ENCODE results near the gene RXRB.

GRCh38 chr6:33195304-33196165, 4.9 kb downstream of the RXRB start:
- TF ChIP-seq EZH2 (IDR thresholded peaks at IDR 0.05; ENCODE audit: low read length), result no peak
- no peak for TF ChIP-seq CTCF (optimal IDR thresholded peaks at IDR 0.05 in 1 of 3, IDR thresholded peaks at IDR 0.05 in 1 of 3, conservative IDR thresholded peaks at IDR 0.05 in 1 of 3; ENCODE audit: extremely low read depth in 1 of 3, insufficient read depth in 2 of 3, low read length in 3 of 3)

All from keratinocyte (primary cell).